H1 (cell line): Measurements from ENCODE around the gene CDC7. TPM values are rescaled to one million over a fixed set of nuclear protein-coding genes. Genes with fewer than 3 reads are reported as not detected.

Source experiments
- ASH2L ChIP-seq: fragments of 200-600, 300-600 bp; sonication (generic); IDR thresholded peaks from one replicate; pipeline ENCODE4 v1.7.1; 2017; ENCODE audit warnings: low read length
- ATF2 ChIP-seq: IDR thresholded peaks from 2 replicates; pipeline ENCODE4 v1.6.1; 2012; ENCODE audit warnings: low read length, inconsistent platforms
- ATF3 ChIP-seq: IDR thresholded peaks from 2 replicates; pipeline ENCODE4 v1.6.1; 2011; ENCODE audit warnings: low read depth, mild to moderate bottlenecking, low read length; ENCODE audit not compliant: insufficient read depth
- BACH1 ChIP-seq: IDR thresholded peaks from 2 replicates; pipeline ENCODE4 v1.6.1; 2012; ENCODE audit warnings: low read length, improper control_type of control experiment
- CBX5 ChIP-seq: fragments of 300-800, 300-1000 bp; sonication (generic); IDR thresholded peaks from 2 replicates; pipeline ENCODE4 v1.7.1; 2016; ENCODE audit warnings: antibody characterized with exemption, low read length, low read depth
- CEBPB ChIP-seq: IDR thresholded peaks from 2 replicates; pipeline ENCODE4 v1.6.1; 2012; ENCODE audit warnings: low read depth, low read length
- E2F6 ChIP-seq: IDR thresholded peaks from 2 replicates; pipeline ENCODE4 v1.6.1; 2012; ENCODE audit warnings: inconsistent platforms
- EP300 ChIP-seq, 2 experiments: IDR thresholded peaks; 1 replicate in 1 of 2; 2 replicates in 1 of 2; pipeline ENCODE4 v1.6.1; 2011 to 2012; ENCODE audit warnings: low read depth in 2 of 2, low read length in 2 of 2, mild to moderate bottlenecking in 2 of 2, borderline replicate concordance in 1 of 2, inconsistent platforms in 1 of 2, moderate library complexity in 1 of 2
- EZH2 ChIP-seq: fragments of 200-600 bp; sonication (generic); IDR thresholded peaks from 2 replicates; pipeline ENCODE4 v1.7.1; 2012; ENCODE audit warnings: low read depth, mild to moderate bottlenecking, moderate library complexity, low read length, inconsistent platforms; ENCODE audit not compliant: severe bottlenecking
- HDAC2 ChIP-seq, 2 experiments: fragments of 300-600 bp in 1 of 2; sonication (generic) in 1 of 2; IDR thresholded peaks; 2 replicates each; pipeline ENCODE4 v1.6.1; 2011 to 2012; ENCODE audit warnings: low read depth in 2 of 2, low read length in 2 of 2, mild to moderate bottlenecking in 2 of 2, moderate library complexity in 2 of 2, borderline replicate concordance in 1 of 2, inconsistent platforms in 1 of 2
- JUND ChIP-seq: IDR thresholded peaks from 2 replicates; pipeline ENCODE4 v1.6.1; 2011; ENCODE audit warnings: mild to moderate bottlenecking, improper control_type of control experiment, low read length
- KDM5A ChIP-seq: fragments of 200-600 bp; IDR thresholded peaks from 2 replicates; pipeline ENCODE4 v1.7.1; 2012; ENCODE audit warnings: mild to moderate bottlenecking, low read length, inconsistent platforms, mixed read lengths
- NANOG ChIP-seq: IDR thresholded peaks from 2 replicates; pipeline ENCODE4 v1.6.1; 2011; ENCODE audit warnings: low read length, low read depth, mild to moderate bottlenecking, inconsistent platforms; ENCODE audit not compliant: insufficient read depth, poor library complexity, severe bottlenecking
- PHF8 ChIP-seq: fragments of 200-600 bp; sonication (generic); conservative IDR thresholded peaks from 2 replicates; pipeline ENCODE4 v1.7.1; 2012; ENCODE audit warnings: low read depth, mild to moderate bottlenecking, inconsistent platforms, low read length, moderate library complexity
- POLR2AphosphoS5 ChIP-seq: IDR thresholded peaks from 2 replicates; pipeline ENCODE4 v1.6.1; 2011; ENCODE audit warnings: low read depth, low read length
- RBBP5 ChIP-seq: IDR thresholded peaks from 2 replicates; pipeline ENCODE4 v1.7.1; 2012; ENCODE audit warnings: low read depth, mild to moderate bottlenecking, inconsistent platforms, low read length, moderate library complexity, borderline replicate concordance
- RFX5 ChIP-seq: IDR thresholded peaks from 2 replicates; pipeline ENCODE4 v1.6.1; 2011; ENCODE audit warnings: low read depth, low read length, improper control_type of control experiment, borderline replicate concordance
- RXRA ChIP-seq: IDR thresholded peaks from 2 replicates; pipeline ENCODE4 v1.6.1; 2011; ENCODE audit warnings: low read depth, mild to moderate bottlenecking, low read length, moderate library complexity; ENCODE audit not compliant: insufficient read depth
- SIN3A ChIP-seq, 2 experiments: IDR thresholded peaks in 1 of 2; conservative IDR thresholded peaks in 1 of 2; 2 replicates each; pipeline ENCODE4 v1.6.1; 2011 to 2012; ENCODE audit warnings: low read length in 2 of 2, improper control_type of control experiment in 1 of 2, low read depth in 1 of 2, mild to moderate bottlenecking in 1 of 2
- polyA plus RNA-seq, 7 experiments: library from polyadenylated mRNA; depleted of rRNA in 3 of 7; stranded (reverse) in 5 of 7; unstranded in 2 of 7; fragments of >200 nt in 5 of 7; fragments of 200-250 nt in 2 of 7; gene quantifications; 1 replicate in 5 of 7; 2 replicates in 1 of 7; 4 replicates in 1 of 7; pipeline versions ENCODE4 v1.2.1 to v1.2.3, GENCODE V29; 2011 to 2013; ENCODE audit warnings: missing spikeins in 2 of 7, mixed read lengths in 2 of 7
- total RNA-seq: library from RNA; stranded (reverse); fragmentation: NEBNext Ultra II Directional; extraction: Animal tissue kit (Norgen Biotek cat#: 25700); gene quantifications from 2 replicates; pipeline ENCODE4 v1.2.1, GENCODE V29; 2021

CDC7 gene
- total and polyA plus RNA-seq, 2 of the 8 experiments (the other 6 are each of a cell fraction or from before 2014, with no cell fraction given) = 12.2 to 34.4 TPM

GRCh38 chr1:91500756-91501522 is at the start of gene CDC7 (continued):
- TF ChIP-seq HDAC2 (IDR thresholded peaks at IDR 0.05; ENCODE audit: borderline replicate concordance in 1 of 2, low read depth in 2 of 2, low read length in 2 of 2) (peak; percentile 91 to 97; a peak in 1 of 4 replicates), NANOG (no peak), EP300 (IDR thresholded peaks at IDR 0.05; ENCODE audit: borderline replicate concordance in 1 of 2, low read depth in 2 of 2, low read length in 2 of 2) (0 out of 3 replicates have a peak, but pooled peaks of 1 of the 2 experiments have one; percentile 40), SIN3A (conservative IDR thresholded peaks at IDR 0.05 in 1 of 2, IDR thresholded peaks at IDR 0.05 in 1 of 2; ENCODE audit: low read depth in 1 of 2, low read length in 2 of 2) (peak; percentile 17 to 30; a peak in 2 of 4 replicates), BACH1 (no peak), ASH2L (peak; percentile 99), CBX5 (no peak), E2F6 (peak; percentile 94), ATF3 (no peak), RBBP5 (peak; percentile 91), CEBPB (peak; percentile 100), POLR2AphosphoS5 (peak; percentile 81; the same call in 1 of the 2 replicates), PHF8 (peak; percentile 88), EZH2 (no peak), JUND (no peak), RFX5 (no peak), ATF2 (peak; percentile 39; the same call in 1 of the 2 replicates), RXRA (no peak), KDM5A (no peak)
